Naive B cell (primary cell): Measurements from ENCODE around the gene SRRM1. TPM values are rescaled to one million over a fixed set of nuclear protein-coding genes. Genes with fewer than 3 reads are reported as not detected.
"Not testable (repeated sequence)": the region's sequence is repeated elsewhere in the genome, so short reads cannot be mapped to it uniquely, and the experiment has no call there.

ENCODE experiments used
- ATAC-seq, 2 donors: fragments of 150-1000 bp; cut with Tn5 transposase; 2 replicates each; pipeline ENCODE4 v1.10.0; 2021; ENCODE audit warnings: low read depth in 2 of 2, mild to moderate bottlenecking in 2 of 2, moderate library complexity in 2 of 2
- DNase-seq: peaks from one replicate; pipeline ENCODE4 v3.0.0; 2022
- H3K27ac Mint-ChIP-seq, 6 donors: one replicate each; pipeline ENCODE4 v1.8.0; 2020 to 2022; ENCODE audit warnings: mild to moderate bottlenecking in 6 of 6, mixed read lengths in 6 of 6, moderate library complexity in 5 of 6, inconsistent platforms in 2 of 6
- H3K27me3 Mint-ChIP-seq, 3 donors: one replicate each; pipeline ENCODE4 v1.8.0; 2021 to 2022; ENCODE audit warnings: mixed read lengths in 3 of 3, mild to moderate bottlenecking in 1 of 3
- H3K36me3 Mint-ChIP-seq, 2 donors: one replicate each; pipeline ENCODE4 v1.8.0; 2020 to 2022; ENCODE audit warnings: mixed read lengths in 2 of 2, inconsistent platforms in 1 of 2, mild to moderate bottlenecking in 1 of 2
- H3K4me1 Mint-ChIP-seq, 3 donors: one replicate each; pipeline ENCODE4 v1.8.0; 2020 to 2022; ENCODE audit warnings: mixed read lengths in 3 of 3, inconsistent platforms in 1 of 3, mild to moderate bottlenecking in 1 of 3, moderate library complexity in 1 of 3
- H3K4me3 Mint-ChIP-seq, 8 donors: one replicate each; pipeline ENCODE4 v1.8.0; 2020 to 2022; ENCODE audit warnings: mild to moderate bottlenecking in 8 of 8, mixed read lengths in 8 of 8, moderate library complexity in 8 of 8, inconsistent platforms in 2 of 8
- H3K9me3 Mint-ChIP-seq, 7 donors: one replicate each; pipeline ENCODE4 v1.8.0; 2020 to 2022; ENCODE audit warnings: mixed read lengths in 7 of 7, mild to moderate bottlenecking in 5 of 7, inconsistent platforms in 2 of 7, moderate library complexity in 1 of 7
- polyA plus RNA-seq, 6 donors: library from polyadenylated mRNA; unstranded; fragments of 300-500 nt; fragmentation: Illumina TruSeq; gene quantifications; one replicate each; pipeline ENCODE4 v1.2.3, GENCODE V29; 2021; ENCODE audit warnings: low read depth in 6 of 6

Gene SRRM1
- polyA plus RNA-seq, 6 donors from 2014 or later: 74.8 to 251 (median 144) TPM

GRCh38 chr1:24656046-24656445, 12.9 kb downstream of the SRRM1 start:
- Mint-ChIP-seq H3K4me1 (peaks cover 5 to 18% (median 5%) of the 10 kb centered on the region in 3 donors), H3K9me3 (no peaks in the 10 kb centered on the region), H3K36me3 (peaks cover 0 to 41% of the 10 kb centered on the region in 2 donors), H3K27me3 (no peaks in the 10 kb centered on the region), H3K4me3 (no peak overlapping the region), H3K27ac (no peak overlapping the region)
- DNase-seq (no peak), ATAC-seq (no peak)

- peaks cover 0 to 38% of the 10 kb centered on the region in 2 donors for H3K36me3 Mint-ChIP-seq
- H3K27ac Mint-ChIP-seq: peak overlapping the region in 2 of 6 donors; percentile 18 to 51
- DNase-seq (no peak), ATAC-seq (no peak)
- H3K27me3 Mint-ChIP-seq: no peaks in the 10 kb centered on the region
- peaks cover 4 to 18% (median 5%) of the 10 kb centered on the region in 3 donors for H3K4me1 Mint-ChIP-seq
- no peak overlapping the region for H3K4me3 Mint-ChIP-seq
- no peaks in the 10 kb centered on the region for H3K9me3 Mint-ChIP-seq
Measured at GRCh38 chr1:24657781-24658180, 14.7 kb downstream of the SRRM1 start.

- Mint-ChIP-seq H3K4me3 (no peak overlapping the region), H3K36me3 (peaks cover 7 to 37% of the 10 kb centered on the region in 2 donors), H3K4me1 (peaks cover 4 to 18% (median 5%) of the 10 kb centered on the region in 3 donors), H3K27me3 (no peaks in the 10 kb centered on the region), H3K27ac (peak overlapping the region in 2 of 6 donors; percentile 13 to 19), H3K9me3 (no peaks in the 10 kb centered on the region)
- ATAC-seq (no peak), DNase-seq (no peak)
Measured at GRCh38 chr1:24659166-24659904, 16.2 kb downstream of the SRRM1 start.

- ATAC-seq (no peak), DNase-seq (no peak)
- H3K27me3 Mint-ChIP-seq: no peaks in the 10 kb centered on the region
- H3K9me3 Mint-ChIP-seq: no peaks in the 10 kb centered on the region
- peak overlapping the region in 3 of 6 donors; percentile 13 to 50 (median 19) for H3K27ac Mint-ChIP-seq
- peaks cover 4 to 18% (median 5%) of the 10 kb centered on the region in 3 donors for H3K4me1 Mint-ChIP-seq
- H3K4me3 Mint-ChIP-seq: no peak overlapping the region
- peaks cover 7 to 29% of the 10 kb centered on the region in 2 donors for H3K36me3 Mint-ChIP-seq
Measured at GRCh38 chr1:24659993-24660665, 17.0 kb downstream of the SRRM1 start.

GRCh38 chr1:24664507-24665033, 21.5 kb downstream of the SRRM1 start:
- Mint-ChIP-seq H3K4me1 (peaks cover 0 to 11% (median 0%) of the 10 kb centered on the region in 3 donors), H3K27me3 (no peaks in the 10 kb centered on the region), H3K36me3 (peaks cover 16 to 24% of the 10 kb centered on the region in 2 donors), H3K27ac (peak overlapping the region in 1 of 6 donors; percentile 39), H3K9me3 (no peaks in the 10 kb centered on the region), H3K4me3 (no peak overlapping the region)
- ATAC-seq: no peak
- DNase-seq: no peak

- H3K36me3 Mint-ChIP-seq: peaks cover 29% of the 10 kb centered on the region in 2 donors
Measured at GRCh38 chr1:24666794-24667193, 23.7 kb downstream of the SRRM1 start.

GRCh38 chr1:24671372-24671771, 28.3 kb downstream of the SRRM1 start:
- H3K27me3 Mint-ChIP-seq, DNase-seq, H3K4me1 Mint-ChIP-seq, ATAC-seq, H3K9me3 Mint-ChIP-seq: not testable (repeated sequence)
- Mint-ChIP-seq H3K4me3 (peak overlapping the region in 1 of 8 donors; percentile 42), H3K36me3 (peaks cover 31 to 41% of the 10 kb centered on the region in 2 donors), H3K27ac (peak overlapping the region in 2 of 6 donors; percentile 24 to 82)

More at GRCh38 chr1:24666794-24667193, 23.7 kb downstream of the SRRM1 start:
- no peaks in the 10 kb centered on the region for H3K9me3 Mint-ChIP-seq
- no peak overlapping the region for H3K4me3 Mint-ChIP-seq
- H3K27me3 Mint-ChIP-seq: no peaks in the 10 kb centered on the region
- ATAC-seq (no peak), DNase-seq (no peak)
- H3K4me1 Mint-ChIP-seq: peaks cover 0 to 5% (median 0%) of the 10 kb centered on the region in 3 donors
- H3K27ac Mint-ChIP-seq: no peak overlapping the region

- H3K4me3 Mint-ChIP-seq, H3K27me3 Mint-ChIP-seq, ATAC-seq, H3K9me3 Mint-ChIP-seq, H3K4me1 Mint-ChIP-seq, DNase-seq: not testable (repeated sequence)
- Mint-ChIP-seq H3K36me3 (peaks cover 38 to 49% of the 10 kb centered on the region in 2 donors), H3K27ac (peak overlapping the region in 2 of 6 donors; percentile 51 to 92)
Measured at GRCh38 chr1:24672686-24673085, 29.6 kb downstream of the SRRM1 start.

- Mint-ChIP-seq H3K27me3 (no peaks in the 10 kb centered on the region), H3K27ac (peak overlapping the region in 4 of 6 donors; percentile 47 to 92 (median 51)), H3K4me3 (no peak overlapping the region), H3K36me3 (peaks cover 35 to 49% of the 10 kb centered on the region in 2 donors), H3K9me3 (no peaks in the 10 kb centered on the region), H3K4me1 (peaks cover 0 to 7% (median 5%) of the 10 kb centered on the region in 3 donors)
- ATAC-seq: no peak
- no peak for DNase-seq
Measured at GRCh38 chr1:24673341-24673740, 30.2 kb downstream of the SRRM1 start.

GRCh38 chr1:24678421-24678820, 35.3 kb downstream of the SRRM1 start:
- not testable (repeated sequence) for H3K27me3 Mint-ChIP-seq, H3K27ac Mint-ChIP-seq, H3K9me3 Mint-ChIP-seq, DNase-seq, H3K4me1 Mint-ChIP-seq, H3K4me3 Mint-ChIP-seq, ATAC-seq
- H3K36me3 Mint-ChIP-seq: peaks cover 14 to 17% of the 10 kb centered on the region in 2 donors

- H3K27me3 Mint-ChIP-seq: no peaks in the 10 kb centered on the region
- H3K27ac Mint-ChIP-seq: no peak overlapping the region
- peaks cover 0 to 4% (median 3%) of the 10 kb centered on the region in 3 donors for H3K4me1 Mint-ChIP-seq
- peaks cover 12 to 15% of the 10 kb centered on the region in 2 donors for H3K36me3 Mint-ChIP-seq
- H3K9me3 Mint-ChIP-seq: no peaks in the 10 kb centered on the region
- DNase-seq (no peak), ATAC-seq (no peak)
- no peak overlapping the region for H3K4me3 Mint-ChIP-seq
Measured at GRCh38 chr1:24679725-24680124, 36.6 kb downstream of the SRRM1 start.

- H3K27ac Mint-ChIP-seq: no peak overlapping the region
- no peaks in the 10 kb centered on the region for H3K9me3 Mint-ChIP-seq
Measured at GRCh38 chr1:24683713-24684162, 40.6 kb downstream of the SRRM1 start.

GRCh38 chr1:24688033-24688432, 44.9 kb downstream of the SRRM1 start:
- no peaks in the 10 kb centered on the region for H3K27me3 Mint-ChIP-seq
- H3K4me3 Mint-ChIP-seq: no peak overlapping the region
- no peaks in the 10 kb centered on the region for H3K36me3 Mint-ChIP-seq
- H3K27ac Mint-ChIP-seq: no peak overlapping the region
- no peak for ATAC-seq
- no peaks in the 10 kb centered on the region for H3K9me3 Mint-ChIP-seq
- no peak for DNase-seq
- peaks cover 5 to 12% (median 8%) of the 10 kb centered on the region in 3 donors for H3K4me1 Mint-ChIP-seq

More at GRCh38 chr1:24683713-24684162, 40.6 kb downstream of the SRRM1 start:
- no peaks in the 10 kb centered on the region for H3K36me3 Mint-ChIP-seq
- peaks cover 5 to 8% (median 6%) of the 10 kb centered on the region in 3 donors for H3K4me1 Mint-ChIP-seq
- no peak overlapping the region for H3K4me3 Mint-ChIP-seq
- ATAC-seq: no peak
- no peak for DNase-seq
- no peaks in the 10 kb centered on the region for H3K27me3 Mint-ChIP-seq
